ENCODE measurements around the gene RABGAP1L.
"Not testable (repeated sequence)": the region's sequence is repeated elsewhere in the genome, so short reads cannot be mapped to it uniquely, and the experiment has no call there.

Gene RABGAP1L

DNA sequence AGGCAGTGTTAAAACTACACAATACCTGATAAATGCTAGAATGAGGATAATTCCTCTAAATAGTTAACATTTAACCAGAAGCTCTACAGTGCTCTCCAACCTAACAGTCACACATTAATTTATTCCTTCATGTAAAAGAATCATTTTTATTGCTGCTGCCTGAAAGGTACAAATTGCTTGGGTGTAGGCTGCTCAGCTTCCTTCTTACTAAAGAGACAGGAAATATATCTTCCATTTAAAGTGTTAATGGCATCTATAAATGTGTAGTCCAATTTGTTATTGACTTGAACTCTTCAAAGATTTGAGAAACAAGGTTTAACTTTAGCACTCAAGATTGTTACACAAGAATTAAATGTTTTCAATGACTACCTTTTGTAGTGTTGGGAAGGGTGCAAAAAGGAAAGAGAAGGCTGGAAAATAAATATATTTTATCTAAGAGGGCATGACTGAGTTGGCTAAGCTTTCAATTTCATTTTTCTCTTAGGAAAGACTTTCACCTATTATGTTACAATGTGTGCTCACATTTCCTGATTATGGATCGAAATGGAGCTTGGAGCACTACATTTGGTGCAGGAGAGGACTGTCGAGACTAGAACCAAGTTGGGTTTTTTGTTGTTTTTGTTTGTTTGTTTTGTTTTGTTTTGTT, 734.9 kb downstream of the RABGAP1L start:
- H3K4me3 ChIP-seq (ENCODE audit: low read depth, low read length): no peak overlapping the region
- TF ChIP-seq CTCF (IDR thresholded peaks at IDR 0.05; ENCODE audit: low read depth, low read length): no peak

DNA sequence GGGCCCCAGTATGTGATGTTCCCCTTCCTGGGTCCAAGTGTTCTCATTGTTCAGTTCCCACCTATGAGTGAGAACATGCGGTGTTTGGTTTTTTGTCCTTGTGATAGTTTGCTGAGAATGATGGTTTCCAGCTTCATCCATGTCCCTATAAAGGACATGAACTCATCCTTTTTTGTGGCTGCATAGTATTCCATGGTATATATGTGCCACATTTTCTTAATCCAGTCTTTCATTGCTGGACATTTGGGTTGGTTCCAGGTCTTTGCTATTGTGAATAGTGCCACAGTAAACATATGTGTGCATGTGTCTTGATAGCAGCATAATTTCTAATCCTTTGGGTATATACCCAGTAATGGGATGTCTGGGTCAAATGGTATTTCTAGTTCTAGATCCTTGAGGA, 736.3 kb downstream of the RABGAP1L start:
- not testable (repeated sequence) for H3K4me3 ChIP-seq (ENCODE audit: low read depth, low read length)

DNA sequence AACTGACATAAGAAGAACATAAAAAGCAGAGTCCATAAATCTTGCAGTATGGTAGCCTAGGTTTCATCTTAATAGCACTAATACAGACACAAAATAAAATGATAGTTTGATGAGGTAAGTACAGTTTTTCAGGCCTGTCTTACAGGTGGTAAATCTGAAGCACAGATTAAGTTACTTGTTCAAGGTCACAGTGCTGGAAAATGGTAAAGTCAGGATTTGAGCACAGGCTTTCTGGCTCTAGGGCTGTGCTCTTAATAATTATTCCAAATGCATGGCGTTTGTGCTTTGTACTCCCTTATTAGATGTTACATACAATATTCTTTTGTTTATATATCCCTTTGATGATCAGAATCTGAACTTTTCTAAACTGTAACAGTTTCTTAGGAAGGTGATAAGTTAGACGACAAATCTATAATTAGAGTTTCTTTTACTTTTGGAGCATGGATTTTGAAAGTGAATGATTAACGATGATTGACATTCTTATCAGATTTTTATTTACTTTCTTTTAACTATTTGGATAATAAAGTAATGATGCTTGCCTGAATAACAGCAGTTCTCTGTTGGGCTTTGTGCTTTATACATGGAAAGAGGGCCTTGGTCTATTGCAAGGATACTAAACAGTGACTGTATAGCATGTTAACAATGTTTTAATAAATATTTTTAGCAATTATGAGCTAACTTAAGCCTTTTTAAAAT, 738.9 kb downstream of the RABGAP1L start:
- H3K4me3 ChIP-seq (ENCODE audit: low read depth, low read length): no peak overlapping the region
- no peak for TF ChIP-seq CTCF (IDR thresholded peaks at IDR 0.05; ENCODE audit: low read depth, low read length)

GRCh38 chr1:174900317-174900716, 741.0 kb downstream of the RABGAP1L start:
- H3K4me3 ChIP-seq (ENCODE audit: low read depth, low read length): no peak overlapping the region
- no peak for TF ChIP-seq CTCF (IDR thresholded peaks at IDR 0.05; ENCODE audit: low read depth, low read length)

GRCh38 chr1:174902531-174903099, 743.3 kb downstream of the RABGAP1L start:
- no peak for TF ChIP-seq CTCF (IDR thresholded peaks at IDR 0.05; ENCODE audit: low read depth, low read length)
- no peak overlapping the region for H3K4me3 ChIP-seq (ENCODE audit: low read depth, low read length)

DNA sequence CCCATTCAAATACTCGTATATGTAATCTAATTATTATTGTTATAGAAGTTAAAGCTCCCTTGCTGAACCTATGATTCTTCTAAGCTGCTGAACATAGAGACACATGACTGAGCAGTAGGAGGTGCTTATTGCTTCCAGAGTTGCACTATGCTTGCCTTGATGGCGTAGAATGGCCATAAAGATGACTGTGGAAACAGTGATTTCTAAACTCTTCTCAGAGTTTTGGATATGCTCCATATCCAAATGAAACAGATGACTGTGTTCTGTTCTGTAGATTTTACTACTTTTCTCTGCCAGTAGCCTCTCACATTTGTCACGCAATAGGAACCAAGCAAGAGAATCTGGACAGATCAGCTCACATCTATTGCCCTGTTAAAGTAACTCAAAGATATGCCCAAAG, 752.3 kb downstream of the RABGAP1L start:
- H3K4me3 ChIP-seq (ENCODE audit: low read depth, low read length): no peak overlapping the region
- no peak for TF ChIP-seq CTCF (IDR thresholded peaks at IDR 0.05; ENCODE audit: low read depth, low read length)

- no peak overlapping the region for H3K4me3 ChIP-seq (ENCODE audit: low read depth, low read length)
- TF ChIP-seq CTCF (IDR thresholded peaks at IDR 0.05; ENCODE audit: low read depth, low read length): no peak
Observed at GRCh38 chr1:174912264-174912663, 752.9 kb downstream of the RABGAP1L start.

Measured in WI38 (cell line).